Testis (tissue), 3 donors: ENCODE measurements around the gene LRRC3. TPM values are rescaled to one million over a fixed set of nuclear protein-coding genes. Genes with fewer than 3 reads are reported as not detected.

Experiments
- DNase-seq: peaks from one replicate; pipeline ENCODE4 v3.0.0-alpha.2; 2019
- H3K27ac ChIP-seq, 2 donors: fragments of 200-600 bp; sonication (generic); one replicate each; pipeline ENCODE4 v1.5.1; 2019
- H3K27me3 ChIP-seq: fragments of 200-600 bp; sonication (generic); one replicate; pipeline ENCODE4 v1.5.1; 2019
- H3K36me3 ChIP-seq: fragments of 200-600 bp; sonication (generic); one replicate; pipeline ENCODE4 v1.5.1; 2017; ENCODE audit warnings: low read depth; ENCODE audit errors: missing control alignments
- H3K4me1 ChIP-seq: fragments of 200-600 bp; sonication (generic); one replicate; pipeline ENCODE4 v1.5.1; 2019
- H3K4me3 ChIP-seq, 2 donors: fragments of 200-600 bp; sonication (generic); one replicate each; pipeline ENCODE4 v1.5.1; 2017 to 2019
- H3K9me3 ChIP-seq: fragments of 200-600 bp; sonication (generic); one replicate; pipeline ENCODE4 v1.5.1; 2017
- CTCF ChIP-seq, 3 experiments: fragments of 450-650 bp in 2 of 3; fragments of 200-600 bp in 1 of 3; sonication (generic) in 1 of 3; IDR thresholded peaks; one replicate each; pipeline ENCODE4 v1.5.1; 2016 to 2019; ENCODE audit warnings: antibody characterized with exemption in 3 of 3, mild to moderate bottlenecking in 2 of 3, moderate library complexity in 1 of 3
- POLR2A ChIP-seq: fragments of 450-650 bp; IDR thresholded peaks from one replicate; pipeline ENCODE4 v1.6.1; 2017; ENCODE audit warnings: antibody characterized with exemption, mild to moderate bottlenecking, moderate library complexity
- WGBS, 2 donors: methylation state at CpG; one replicate each; pipeline ENCODE4 v1.1.5; 2018; 5-methylcytosine and 5-hydroxymethylcytosine counted together
- intact Hi-C: fragments of 100-400 bp; cut with DNase I; formaldehyde crosslinking; loops from one replicate; pipeline ENCODE4 v1.15.1; 2023; ENCODE audit warnings: low total_unique reads
- polyA plus RNA-seq: library from polyadenylated mRNA; stranded (reverse); fragments of 350-450 nt; fragmentation: Illumina TruSeq; extraction: RNeasy Lipid Tissue Mini Kit (QIAGEN cat#74804); gene quantifications from one replicate; pipeline ENCODE4 v1.2.3, GENCODE V29; 2014; ENCODE audit warnings: low read depth, low replicate concordance; ENCODE audit not compliant: insufficient read depth
- small RNA-seq, 2 donors: library from RNA; depleted of rRNA; stranded (forward); fragments of <200 nt; gene quantifications; one replicate each; pipeline ENCODE3, GENCODE V24; 2016
- total RNA-seq, 2 donors: library from RNA; depleted of rRNA; stranded (reverse); fragments of >200 nt; gene quantifications; one replicate each; pipeline ENCODE4 v1.2.3, GENCODE V29; 2016

Gene LRRC3
- total and polyA plus RNA-seq, 3 donors from 2014 or later, result 4.9 to 11.8 (median 8.3) TPM

- no peaks in the 10 kb centered on the region for H3K27me3 ChIP-seq
- intact Hi-C loops, result loop anchor here (10.0 kb wide), 1 partner anchor 284 kb away; no protein-coding TSS in a partner anchor
- H3K36me3 ChIP-seq, result no peaks in the 10 kb centered on the region
- H3K27ac ChIP-seq, result no peak overlapping the region
- no peaks in the 10 kb centered on the region for H3K4me1 ChIP-seq
- WGBS, 2 donors, result 7 to 11% methylated on average over 10 to 36 of the region's 36 CpGs
- TF ChIP-seq POLR2A (no peak), CTCF (IDR thresholded peaks at IDR 0.05) (peak; percentile 65 to 88 (median 79))
- H3K4me3 ChIP-seq, result peak overlapping the region in 1 of 2 donors; percentile 29
- H3K9me3 ChIP-seq, result no peaks in the 10 kb centered on the region
- DNase-seq, result peak; percentile 72
Observed at GRCh38 chr21:44510508-44511218, 55.4 kb downstream of the LRRC3 start.

GRCh38 chr21:44511219-44511937 is 56.1 kb downstream of the LRRC3 start:
- Histone ChIP-seq H3K27me3 (no peaks in the 10 kb centered on the region), H3K27ac (no peak overlapping the region), H3K9me3 (no peaks in the 10 kb centered on the region), H3K4me3 (no peak overlapping the region), H3K36me3 (no peaks in the 10 kb centered on the region), H3K4me1 (no peaks in the 10 kb centered on the region)
- TF ChIP-seq CTCF (IDR thresholded peaks at IDR 0.05) (no peak), POLR2A (no peak)
- no peak for DNase-seq
- intact Hi-C loops, result loop anchor here (10.0 kb wide), 1 partner anchor 283 kb away; no protein-coding TSS in a partner anchor
- 88 to 90% methylated on average over 11 of the region's 11 CpGs for whole genome bisulfite sequencing, 2 donors

Small RNAs within 50 kb of the gene (small RNA-seq; reads per million reads assigned to genes)
- 0 reads per million in 2 donors for gene RF00285

Other genes starting within 250 kb of the LRRC3 start
- 1 to 10 TPM; 2.4 to 4.1 TPM for gene ICOSLG, start 214.6 kb upstream of the LRRC3 start, total RNA-seq
- gene ICOSLG, start 214.6 kb upstream of the LRRC3 start, polyA plus RNA-seq, result 2.0 TPM
- under 1 TPM; 0.71 to 0.87 TPM for gene DNMT3L, start 193.6 kb upstream of the LRRC3 start, total RNA-seq
- 0.24 TPM for gene DNMT3L, start 193.6 kb upstream of the LRRC3 start, polyA plus RNA-seq
- gene AIRE, start 169.6 kb upstream of the LRRC3 start, total RNA-seq, result under 1 TPM; 0.55 to 0.68 TPM
- gene AIRE, start 169.6 kb upstream of the LRRC3 start, polyA plus RNA-seq, result 0.16 TPM
- gene PFKL, start 155.5 kb upstream of the LRRC3 start, total RNA-seq, result 100 to 1,000 TPM; 213 to 298 TPM
- 132 TPM for gene PFKL, start 155.5 kb upstream of the LRRC3 start, polyA plus RNA-seq
- 10 to 100 TPM; 71.7 to 81.6 TPM for gene CFAP410, start 116.1 kb upstream of the LRRC3 start, total RNA-seq
- 40.8 TPM for gene CFAP410, start 116.1 kb upstream of the LRRC3 start, polyA plus RNA-seq
- 1 to 10 TPM; 3.0 to 3.9 TPM for gene TRPM2, start 101.9 kb upstream of the LRRC3 start, total RNA-seq
- 4.9 TPM for gene TRPM2, start 101.9 kb upstream of the LRRC3 start, polyA plus RNA-seq
- gene KRTAP10-1, start 84.7 kb downstream of the LRRC3 start, total RNA-seq, result not detected
- gene KRTAP10-1, start 84.7 kb downstream of the LRRC3 start, polyA plus RNA-seq, result not detected
- gene KRTAP10-2, start 96.0 kb downstream of the LRRC3 start, total RNA-seq, result not detected
- not detected for gene KRTAP10-2, start 96.0 kb downstream of the LRRC3 start, polyA plus RNA-seq
- gene KRTAP10-3, start 103.3 kb downstream of the LRRC3 start, total RNA-seq, result not detected
- gene KRTAP10-3, start 103.3 kb downstream of the LRRC3 start, polyA plus RNA-seq, result not detected
- under 1 TPM in 1 of 2 donors, not detected in 1; 0.24 TPM for gene KRTAP10-4, start 118.2 kb downstream of the LRRC3 start, total RNA-seq
- not detected for gene KRTAP10-4, start 118.2 kb downstream of the LRRC3 start, polyA plus RNA-seq
- gene KRTAP10-5, start 125.1 kb downstream of the LRRC3 start, total RNA-seq, result not detected
- gene KRTAP10-5, start 125.1 kb downstream of the LRRC3 start, polyA plus RNA-seq, result not detected
- gene KRTAP10-6, start 137.0 kb downstream of the LRRC3 start, total RNA-seq, result not detected
- gene KRTAP10-6, start 137.0 kb downstream of the LRRC3 start, polyA plus RNA-seq, result not detected
- under 1 TPM in 1 of 2 donors, not detected in 1; 0.31 TPM for gene KRTAP10-7, start 145.1 kb downstream of the LRRC3 start, total RNA-seq
- not detected for gene KRTAP10-7, start 145.1 kb downstream of the LRRC3 start, polyA plus RNA-seq
- not detected for gene KRTAP10-8, start 156.6 kb downstream of the LRRC3 start, total RNA-seq
- gene KRTAP10-8, start 156.6 kb downstream of the LRRC3 start, polyA plus RNA-seq, result not detected
- gene KRTAP10-9, start 171.6 kb downstream of the LRRC3 start, total RNA-seq, result not detected
- not detected for gene KRTAP10-9, start 171.6 kb downstream of the LRRC3 start, polyA plus RNA-seq
- gene KRTAP10-10, start 181.8 kb downstream of the LRRC3 start, total RNA-seq, result not detected
- gene KRTAP10-10, start 181.8 kb downstream of the LRRC3 start, polyA plus RNA-seq, result not detected
- under 1 TPM in 1 of 2 donors, not detected in 1; 0.37 TPM for gene KRTAP10-11, start 190.9 kb downstream of the LRRC3 start, total RNA-seq
- not detected for gene KRTAP10-11, start 190.9 kb downstream of the LRRC3 start, polyA plus RNA-seq
- not detected for gene KRTAP12-4, start 199.1 kb downstream of the LRRC3 start, total RNA-seq
- not detected for gene KRTAP12-4, start 199.1 kb downstream of the LRRC3 start, polyA plus RNA-seq
- not detected for gene KRTAP12-3, start 202.4 kb downstream of the LRRC3 start, total RNA-seq
- not detected for gene KRTAP12-3, start 202.4 kb downstream of the LRRC3 start, polyA plus RNA-seq
- gene KRTAP12-2, start 211.4 kb downstream of the LRRC3 start, total RNA-seq, result under 1 TPM in 1 of 2 donors, not detected in 1; 0.79 TPM
- gene KRTAP12-2, start 211.4 kb downstream of the LRRC3 start, polyA plus RNA-seq, result not detected
- gene KRTAP12-1, start 226.7 kb downstream of the LRRC3 start, total RNA-seq, result not detected
- not detected for gene KRTAP12-1, start 226.7 kb downstream of the LRRC3 start, polyA plus RNA-seq
- not detected for gene KRTAP10-12, start 241.7 kb downstream of the LRRC3 start, total RNA-seq
- gene KRTAP10-12, start 241.7 kb downstream of the LRRC3 start, polyA plus RNA-seq, result not detected